ENCODE measurements around the gene NDRG4.

NDRG4 gene

DNA sequence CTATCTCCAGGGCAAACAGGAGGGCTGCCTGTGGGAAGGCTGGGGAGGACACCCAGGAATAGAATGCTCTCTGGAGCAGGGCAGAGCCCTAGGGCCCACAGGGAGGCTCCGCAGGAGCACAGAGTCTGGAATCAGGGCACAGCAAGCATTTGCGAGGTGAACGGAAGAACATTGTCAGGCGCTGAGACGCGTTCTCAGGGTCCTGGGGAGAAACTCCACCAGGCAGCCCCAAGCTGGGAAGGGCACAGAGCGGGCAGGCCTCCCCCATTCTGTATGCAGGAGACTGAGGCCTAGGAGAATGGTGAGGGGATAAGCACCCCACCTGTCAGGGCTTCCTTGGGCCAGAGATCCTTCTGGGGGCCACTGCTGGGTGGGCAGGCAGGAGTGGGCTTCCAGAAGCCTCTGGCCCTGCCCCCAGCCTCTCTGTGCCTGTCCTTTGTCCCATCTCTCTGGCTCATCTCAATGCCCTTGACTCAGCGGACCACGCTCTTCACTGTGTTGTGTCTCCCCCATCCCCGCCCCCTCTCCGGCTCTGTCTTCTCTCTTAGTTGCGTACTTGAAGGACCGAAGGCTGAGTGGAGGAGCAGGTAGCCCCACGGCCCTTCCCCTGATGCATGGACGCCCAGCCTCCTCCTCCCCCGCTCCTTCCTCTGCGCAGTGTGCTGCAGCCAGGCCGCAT, 10.3 kb downstream of the NDRG4 start:
- DNase-seq (ENCODE audit: low spot score), result no peak

DNA sequence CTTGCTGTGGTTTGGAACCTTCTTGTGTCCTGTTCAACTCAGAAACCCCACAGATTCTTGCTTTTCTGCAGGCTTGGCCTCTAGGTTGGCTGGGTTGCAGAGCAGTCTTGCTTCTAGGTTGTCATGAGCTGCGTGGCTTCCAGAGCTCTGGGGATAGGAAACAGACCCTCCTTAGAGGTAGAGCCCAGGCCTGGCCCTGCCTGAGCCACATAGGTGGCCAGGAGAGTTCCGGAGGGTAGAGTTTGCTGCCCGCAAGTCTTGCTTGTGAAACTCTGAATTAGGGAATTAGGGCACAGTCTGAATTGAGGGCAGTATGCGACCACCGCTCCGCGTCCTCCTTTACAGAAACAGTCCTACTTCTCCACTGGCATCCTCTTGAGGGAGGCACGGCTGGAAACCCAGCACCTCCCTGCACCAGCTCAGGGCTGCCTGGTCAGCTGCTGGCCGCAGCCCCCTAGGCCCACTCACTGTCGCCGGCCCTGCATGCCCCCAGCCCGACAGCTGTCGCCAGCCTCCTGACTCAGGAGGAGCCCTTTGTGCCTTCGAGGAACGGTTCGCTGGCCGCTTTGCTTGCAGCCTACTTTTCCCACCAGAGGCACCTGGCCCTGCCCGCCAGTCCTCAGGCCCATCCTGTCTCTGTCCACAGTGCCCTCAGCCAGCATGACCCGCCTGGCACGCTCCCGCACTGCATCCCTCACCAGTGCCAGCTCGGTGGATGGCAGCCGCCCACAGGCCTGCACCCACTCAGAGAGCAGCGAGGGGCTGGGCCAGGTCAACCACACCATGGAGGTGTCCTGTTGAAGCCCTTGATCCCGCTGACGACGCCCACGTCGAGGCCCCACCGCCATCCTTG, 11.1 kb downstream of the NDRG4 start:
- no peak for DNase-seq (ENCODE audit: low spot score)

DNA sequence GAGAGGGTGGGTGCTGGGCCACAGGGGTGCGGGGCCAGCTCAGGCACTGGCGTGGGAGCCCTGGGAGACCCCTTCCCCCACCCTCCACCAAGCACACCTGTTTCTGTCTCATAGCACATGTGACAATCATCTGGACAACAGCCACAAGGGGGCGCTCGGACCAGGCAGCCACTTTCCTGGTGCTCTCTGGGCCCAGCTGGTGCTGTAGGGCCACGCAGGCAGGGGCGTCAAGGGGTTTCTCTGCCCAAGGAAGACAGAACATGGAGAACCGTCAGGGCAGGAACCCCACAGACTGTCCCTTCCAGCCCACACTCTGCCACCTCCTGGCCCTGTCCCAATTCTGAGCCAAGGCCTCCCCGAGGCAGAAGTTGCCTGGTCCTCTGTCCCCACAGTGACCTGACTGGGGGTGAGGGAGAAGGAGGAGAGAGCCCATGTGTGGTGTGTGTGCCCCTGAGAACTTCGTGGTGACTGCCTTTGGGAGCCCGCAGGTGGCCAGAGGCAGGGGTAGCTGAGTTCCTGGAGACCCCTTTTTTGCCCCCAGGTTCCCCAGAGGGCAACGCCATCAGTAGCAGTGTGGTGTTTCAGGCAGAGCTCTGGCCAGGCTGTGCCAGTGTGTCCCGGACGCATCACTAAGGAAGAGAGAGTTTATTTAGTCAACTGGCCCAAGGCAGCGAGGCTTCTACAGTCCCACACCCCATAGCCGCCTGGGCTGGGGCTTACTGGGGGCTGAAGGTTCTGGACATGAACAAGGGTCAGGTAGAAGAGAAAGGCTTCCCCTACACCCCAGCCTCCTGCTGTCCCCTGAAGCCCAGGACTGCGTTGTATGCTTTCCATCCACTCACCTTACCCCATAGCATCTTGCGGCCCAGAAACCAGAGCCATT, 12.2 kb downstream of the NDRG4 start:
- peak; percentile 62 for DNase-seq (ENCODE audit: low spot score)

DNA sequence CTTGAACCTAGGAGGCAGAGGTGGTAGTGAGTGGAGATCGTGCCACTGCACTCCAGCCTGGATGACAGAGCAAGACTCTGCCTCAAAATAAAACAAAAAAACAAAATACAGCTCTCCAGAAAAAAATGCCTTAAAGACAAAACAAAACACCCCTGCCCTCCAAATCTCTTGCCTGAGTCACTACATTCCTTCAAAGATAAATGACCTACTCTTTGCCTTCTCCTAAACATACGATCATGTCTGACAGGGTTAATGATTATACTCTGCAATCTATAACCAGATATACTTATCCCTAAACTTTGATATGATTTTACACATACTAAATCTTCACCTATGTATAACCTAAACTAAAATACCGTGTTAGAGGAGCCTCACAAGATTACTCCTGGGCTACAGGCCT, 13.9 kb downstream of the NDRG4 start:
- DNase-seq (ENCODE audit: low spot score), result no peak

- DNase-seq (ENCODE audit: low spot score), result peak; percentile 63
Measured at GRCh38 chr16:58515125-58515870, 15.4 kb downstream of the NDRG4 start, which contains the start of gene SETD6. TSS of gene SETD6 (plus strand) at chr16:58515517. CDS start at chr16:58515538, 21 bp downstream.

- peak; percentile 89 for DNase-seq (ENCODE audit: low spot score)
Measured at GRCh38 chr16:58515871-58516767, 16.2 kb downstream of the NDRG4 start.

DNA sequence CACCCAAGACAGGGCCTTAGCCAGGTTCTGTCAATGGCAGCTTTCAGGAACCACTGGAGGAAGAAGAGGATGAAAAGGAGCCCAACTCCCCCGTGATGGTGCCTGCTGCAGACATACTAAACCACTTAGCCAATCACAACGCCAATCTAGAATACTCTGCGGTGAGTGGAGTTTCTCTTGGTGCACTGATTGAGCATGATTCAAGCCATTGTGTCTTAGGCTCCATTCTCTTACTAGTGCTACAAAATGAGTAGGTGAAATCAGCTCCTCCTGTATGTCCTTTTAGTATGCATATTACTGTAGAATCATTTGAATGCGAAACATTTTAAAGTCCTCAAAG, 16.8 kb downstream of the NDRG4 start:
- no peak for DNase-seq (ENCODE audit: low spot score)

GRCh38 chr16:58518083-58518979, 18.4 kb downstream of the NDRG4 start:
- no peak for DNase-seq (ENCODE audit: low spot score)

- DNase-seq (ENCODE audit: low spot score), result no peak
Measured at GRCh38 chr16:58518980-58519368, 19.0 kb downstream of the NDRG4 start.

DNA sequence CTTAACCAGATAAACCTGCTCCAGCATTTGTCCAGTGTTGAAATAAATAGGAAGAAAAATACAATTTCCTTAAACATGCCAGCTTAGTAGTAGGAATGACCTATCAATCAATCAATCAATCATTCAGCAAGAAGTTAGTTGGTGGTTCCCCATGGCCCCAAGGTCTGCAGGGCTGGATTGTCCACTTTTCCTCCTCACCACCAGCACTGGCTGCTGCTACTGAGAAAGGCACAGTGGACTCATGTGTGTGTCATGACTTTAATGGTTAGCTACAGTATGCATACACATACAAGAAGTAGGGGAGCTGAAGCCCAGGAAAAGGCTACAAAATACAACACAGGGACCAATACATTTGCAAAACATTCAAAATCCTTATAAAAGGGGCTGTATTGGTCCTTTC, 19.8 kb downstream of the NDRG4 start:
- DNase-seq (ENCODE audit: low spot score), result no peak

DNA sequence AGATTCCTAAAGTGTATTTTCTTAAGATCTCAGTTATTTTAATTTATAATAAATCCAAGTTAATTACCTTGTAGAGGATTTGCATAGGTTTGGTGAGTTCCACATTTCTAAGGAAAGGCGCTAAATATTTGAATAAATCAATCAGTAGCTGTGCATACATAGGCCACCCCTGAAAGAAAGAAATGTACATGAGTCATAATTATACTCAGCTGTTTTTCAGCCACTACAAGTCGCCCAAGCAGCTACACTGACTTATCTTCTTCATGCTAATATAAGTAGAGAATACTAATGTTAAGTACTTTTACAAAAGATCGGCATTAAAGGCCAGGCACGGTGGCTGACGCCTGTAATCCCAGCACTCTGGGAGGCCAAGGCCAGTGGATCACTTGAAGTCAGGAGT, 30.2 kb downstream of the NDRG4 start:
- DNase-seq (ENCODE audit: low spot score), result no peak

- no peak for DNase-seq (ENCODE audit: low spot score)
Measured at GRCh38 chr16:58532414-58532813, 32.5 kb downstream of the NDRG4 start.

DNA sequence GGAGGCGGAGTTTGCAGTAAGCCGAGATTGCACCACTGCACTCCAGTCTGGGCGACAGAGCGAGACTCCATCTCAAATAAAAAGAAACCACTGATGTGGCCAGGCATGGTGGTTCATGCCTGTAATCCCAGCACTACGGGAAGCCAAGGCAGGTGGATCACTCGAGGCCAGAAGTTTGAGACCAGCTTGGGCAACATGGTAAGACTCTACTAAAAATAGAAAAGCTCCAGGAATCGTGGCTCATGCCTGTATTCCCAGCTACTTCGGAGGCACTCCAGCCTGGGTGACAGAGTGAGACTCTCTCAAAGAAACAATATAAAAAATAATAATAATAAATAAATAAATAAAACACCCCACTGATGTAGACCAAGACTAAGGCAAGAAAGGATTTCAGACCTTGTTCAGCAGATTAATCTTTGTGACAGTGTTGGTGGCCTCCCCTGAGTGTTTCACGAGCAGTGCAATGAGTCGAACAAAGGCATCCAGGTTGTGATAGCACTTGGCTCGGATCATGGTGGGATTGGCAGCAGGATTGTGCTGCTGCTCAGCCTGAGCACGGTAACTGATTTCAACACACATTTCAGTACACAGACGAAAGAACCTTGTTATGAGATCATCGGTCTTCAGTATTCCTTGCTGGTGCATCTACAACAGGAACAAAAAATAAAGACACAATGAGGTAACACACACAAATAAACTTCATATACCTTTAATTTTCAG, 34.0 kb downstream of the NDRG4 start:
- DNase-seq (ENCODE audit: low spot score), result no peak

GRCh38 chr16:58535100-58535499, 35.2 kb downstream of the NDRG4 start:
- no peak for DNase-seq (ENCODE audit: low spot score)

DNA sequence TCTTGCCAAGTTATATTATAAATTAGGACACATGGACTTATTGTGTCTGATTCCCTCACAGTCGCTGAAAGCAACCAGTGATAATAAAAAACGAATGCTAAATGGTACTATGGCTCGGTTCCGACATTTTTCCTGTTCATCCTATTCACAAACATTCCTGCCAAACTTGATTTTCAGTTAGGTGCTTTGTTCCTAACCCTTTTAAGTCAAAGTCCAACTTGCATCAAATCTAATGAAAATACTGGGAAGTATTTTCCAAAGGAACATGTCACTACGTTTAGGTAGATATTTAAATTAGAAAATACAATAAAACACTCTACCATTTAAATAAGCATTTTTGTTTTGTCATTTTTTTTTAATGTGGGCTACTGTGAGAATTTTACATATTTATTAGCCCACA, 36.3 kb downstream of the NDRG4 start:
- no peak for DNase-seq (ENCODE audit: low spot score)

DNA sequence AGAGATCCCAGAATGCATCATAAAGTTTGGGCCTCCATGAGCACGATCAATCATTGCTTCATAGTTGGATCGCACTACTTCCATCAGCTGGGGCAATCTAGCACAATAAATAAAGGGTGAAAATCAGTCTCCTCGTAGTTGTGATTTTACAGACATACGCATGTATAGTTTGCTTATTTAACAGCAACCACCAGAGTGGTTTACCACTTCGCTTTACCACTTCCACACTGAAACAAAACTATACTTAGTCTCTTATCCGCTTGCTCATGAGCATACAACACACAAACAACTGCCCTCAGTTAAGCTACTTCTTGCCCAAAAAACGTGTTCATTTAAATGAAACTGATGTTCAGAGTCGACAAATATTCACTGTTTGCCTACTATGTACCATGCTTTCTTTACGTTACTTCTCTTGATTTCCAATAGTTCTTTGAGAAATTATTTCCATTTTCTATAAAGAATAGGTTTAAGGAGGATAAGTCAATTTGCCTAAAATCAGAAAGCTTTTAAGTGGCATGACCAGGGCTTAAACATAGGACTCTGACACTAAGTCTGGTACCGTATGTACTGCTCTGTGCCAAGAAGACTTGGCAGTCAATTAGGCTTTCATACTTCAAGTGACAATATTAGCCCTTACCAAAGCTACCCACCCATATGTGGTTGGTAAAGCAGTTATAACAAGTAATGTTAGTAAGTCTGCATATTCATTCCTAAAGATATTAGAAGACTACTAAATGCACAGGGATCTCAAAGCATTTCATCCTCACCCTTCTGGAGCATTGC, 37.4 kb downstream of the NDRG4 start:
- no peak for DNase-seq (ENCODE audit: low spot score)

- no peak for DNase-seq (ENCODE audit: low spot score)
Measured at GRCh38 chr16:58541711-58542110, 41.8 kb downstream of the NDRG4 start.

DNA sequence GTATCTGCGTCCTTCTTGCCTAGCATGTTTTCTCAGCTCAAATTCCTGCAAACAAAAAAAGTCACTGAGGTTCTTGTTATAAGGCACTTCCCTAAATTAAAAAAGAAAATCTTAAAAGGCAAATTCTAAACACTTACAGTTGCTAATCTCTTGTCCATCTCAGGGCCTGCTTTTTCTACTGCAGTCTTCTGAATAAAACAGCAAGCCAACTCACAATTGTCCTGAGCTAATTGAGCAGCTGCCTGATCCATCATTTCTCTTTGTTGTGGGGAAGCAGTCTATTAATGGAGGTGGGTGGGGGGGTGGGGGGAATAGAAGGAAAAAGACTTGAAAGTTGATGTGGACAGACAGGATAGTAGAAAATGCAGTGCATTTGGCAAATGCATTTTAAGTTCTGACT, 42.3 kb downstream of the NDRG4 start:
- no peak for DNase-seq (ENCODE audit: low spot score)

All from germinal center (tissue), 1 donor.